ENCODE measurements around the gene TRAK1.

GRCh38 chr3:42194943-42195510 is 103.9 kb downstream of the TRAK1 start:
- TF ChIP-seq SMC3 (IDR thresholded peaks at IDR 0.05; ENCODE audit: low read depth, low read length) (no peak), POLR2A (IDR thresholded peaks at IDR 0.05; ENCODE audit: low read depth, low read length) (no peak), USF2 (IDR thresholded peaks at IDR 0.05; ENCODE audit: low read depth, low read length) (no peak), CTCF (conservative IDR thresholded peaks at IDR 0.05; ENCODE audit: low read depth, low read length) (no peak), RAD21 (IDR thresholded peaks at IDR 0.05; ENCODE audit: low read length) (no peak), BHLHE40 (IDR thresholded peaks at IDR 0.05; ENCODE audit: low read depth, low read length) (no peak), ELK1 (IDR thresholded peaks at IDR 0.05; ENCODE audit: borderline replicate concordance, low read depth, low read length) (no peak), FOS (IDR thresholded peaks at IDR 0.05; ENCODE audit: low read depth, low read length) (no peak), MXI1 (IDR thresholded peaks at IDR 0.05; ENCODE audit: borderline replicate concordance, low read depth, low read length) (no peak), MAFK (IDR thresholded peaks at IDR 0.05; ENCODE audit: low read depth, low read length) (no peak), CEBPB (IDR thresholded peaks at IDR 0.05; ENCODE audit: low read depth, low read length) (no peak), RCOR1 (IDR thresholded peaks at IDR 0.05; ENCODE audit: insufficient replicate concordance, low read length) (no peak)
